Measurements from ENCODE around the gene PLET1.

DNA sequence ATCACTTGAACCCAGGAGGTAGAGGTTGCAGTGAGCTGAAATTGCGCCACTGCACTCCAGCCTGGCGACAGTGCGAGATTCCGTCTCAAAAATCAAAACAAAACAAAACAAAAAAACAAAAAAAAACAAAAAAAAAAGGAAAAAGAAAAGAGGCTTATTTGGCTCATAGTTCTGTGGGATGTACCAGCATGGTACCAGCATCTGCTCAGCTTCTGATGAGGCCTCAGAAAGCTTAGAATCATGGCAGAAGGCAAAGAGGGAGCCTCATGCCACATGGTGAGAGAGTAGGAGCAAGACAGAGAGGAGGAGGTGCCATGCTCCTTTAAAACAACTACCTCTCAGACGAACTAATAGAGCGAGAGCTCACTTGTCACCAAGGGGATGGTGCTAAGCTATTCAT, 45.0 kb downstream of the PLET1 start:
- TF ChIP-seq POLR2A (IDR thresholded peaks at IDR 0.05) (no peak), EP300 (IDR thresholded peaks at IDR 0.05) (no peak), POLR2AphosphoS5 (IDR thresholded peaks at IDR 0.05) (no peak)
- TF ChIP-seq, protein P1, sequence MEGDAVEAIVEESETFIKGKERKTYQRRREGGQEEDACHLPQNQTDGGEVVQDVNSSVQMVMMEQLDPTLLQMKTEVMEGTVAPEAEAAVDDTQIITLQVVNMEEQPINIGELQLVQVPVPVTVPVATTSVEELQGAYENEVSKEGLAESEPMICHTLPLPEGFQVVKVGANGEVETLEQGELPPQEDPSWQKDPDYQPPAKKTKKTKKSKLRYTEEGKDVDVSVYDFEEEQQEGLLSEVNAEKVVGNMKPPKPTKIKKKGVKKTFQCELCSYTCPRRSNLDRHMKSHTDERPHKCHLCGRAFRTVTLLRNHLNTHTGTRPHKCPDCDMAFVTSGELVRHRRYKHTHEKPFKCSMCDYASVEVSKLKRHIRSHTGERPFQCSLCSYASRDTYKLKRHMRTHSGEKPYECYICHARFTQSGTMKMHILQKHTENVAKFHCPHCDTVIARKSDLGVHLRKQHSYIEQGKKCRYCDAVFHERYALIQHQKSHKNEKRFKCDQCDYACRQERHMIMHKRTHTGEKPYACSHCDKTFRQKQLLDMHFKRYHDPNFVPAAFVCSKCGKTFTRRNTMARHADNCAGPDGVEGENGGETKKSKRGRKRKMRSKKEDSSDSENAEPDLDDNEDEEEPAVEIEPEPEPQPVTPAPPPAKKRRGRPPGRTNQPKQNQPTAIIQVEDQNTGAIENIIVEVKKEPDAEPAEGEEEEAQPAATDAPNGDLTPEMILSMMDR (IDR thresholded peaks at IDR 0.05): no peak
